ENCODE measurements around the gene YWHAH. TPM values are rescaled to one million over a fixed set of nuclear protein-coding genes. Genes with fewer than 3 reads are reported as not detected.

YWHAH gene
- total RNA-seq, 1 donor from 2014 or later, result 160 TPM

GRCh38 chr22:31909977-31910376 is 34.4 kb upstream of the YWHAH start:
- Histone ChIP-seq H2AFZ (ENCODE audit: low read depth, low read length) (no peak overlapping the region), H3K4me2 (ENCODE audit: low read length) (no peak overlapping the region), H3K79me2 (ENCODE audit: insufficient read depth, low read length) (no peaks in the 10 kb centered on the region), H4K20me1 (ENCODE audit: insufficient read depth, low read length) (no peaks in the 10 kb centered on the region), H3K9ac (ENCODE audit: low read length) (no peak overlapping the region), H3K27ac (ENCODE audit: low read depth, low read length) (no peak overlapping the region), H3K36me3 (ENCODE audit: insufficient read depth, low read length) (no peaks in the 10 kb centered on the region), H3K4me1 (ENCODE audit: insufficient read depth, low read length) (peaks cover 7% of the 10 kb centered on the region), H3K27me3 (ENCODE audit: insufficient read depth, low read length) (no peaks in the 10 kb centered on the region), H3K4me3 (ENCODE audit: insufficient read depth, low read depth, low read length) (no peak overlapping the region), H3K9me3 (ENCODE audit: insufficient read depth, low read depth, low read length) (no peaks in the 10 kb centered on the region)
- Mint-ChIP-seq H3K36me3 (ENCODE audit: low read depth, unreplicated experiment) (peaks cover 23% of the 10 kb centered on the region), H3K27ac (ENCODE audit: unreplicated experiment) (no peak overlapping the region), H3K4me3 (ENCODE audit: unreplicated experiment) (no peak overlapping the region), H3K27me3 (ENCODE audit: low read depth, unreplicated experiment) (peaks cover 2% of the 10 kb centered on the region), H3K4me1 (ENCODE audit: low read depth, unreplicated experiment) (peaks cover 4% of the 10 kb centered on the region), H3K9me3 (ENCODE audit: unreplicated experiment) (no peaks in the 10 kb centered on the region)
- no peak for TF ChIP-seq CTCF (IDR thresholded peaks at IDR 0.05; ENCODE audit: insufficient read depth, low read depth, low read length)
- TF ChIP-seq EZH2 (IDR thresholded peaks at IDR 0.05; ENCODE audit: insufficient read depth, low read length), result no peak
- FAIRE-seq (no peak), DNase-seq (ENCODE audit: low read depth) (no peak)

DNA sequence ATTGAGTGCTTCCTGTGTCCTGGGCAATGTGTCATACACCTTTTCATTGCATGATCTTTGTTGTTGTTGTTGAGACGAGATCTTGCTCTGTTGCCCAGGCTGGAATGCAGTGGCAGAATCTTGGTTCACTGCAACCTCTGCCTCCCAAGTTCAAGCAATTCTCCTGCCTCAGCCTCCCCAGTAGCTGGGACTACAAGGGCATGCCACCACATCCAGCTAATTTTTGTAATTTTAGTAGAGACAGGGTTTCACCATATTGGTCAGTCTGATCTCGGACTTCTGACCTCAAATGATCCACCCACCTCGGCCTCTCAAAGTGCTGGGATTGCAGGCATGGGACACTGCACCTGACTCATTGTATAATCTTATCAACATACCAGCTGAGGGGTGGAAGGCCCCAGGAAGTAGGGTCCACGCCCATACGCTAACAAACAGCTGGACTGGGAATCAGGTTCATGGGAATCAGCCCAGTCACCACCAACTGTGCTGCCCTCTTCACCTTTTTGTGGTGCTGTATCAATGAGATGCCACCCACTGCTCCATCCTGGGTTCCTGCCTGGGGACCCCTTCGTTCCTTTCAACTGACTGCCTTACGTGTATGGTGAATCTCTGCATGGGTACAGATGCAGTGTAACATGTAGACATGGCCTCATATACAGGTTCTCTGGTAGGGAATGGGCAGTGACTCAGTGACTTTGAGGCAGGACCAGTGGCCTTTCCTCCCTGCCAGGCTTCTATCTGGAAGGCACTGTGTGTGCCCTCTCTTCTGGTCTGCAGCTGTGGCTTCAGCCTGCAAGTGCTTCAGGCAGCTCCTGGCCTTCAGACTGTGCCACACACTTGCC is 32.5 kb upstream of the YWHAH start:
- no peaks in the 10 kb centered on the region for H3K9me3 Mint-ChIP-seq (ENCODE audit: unreplicated experiment)
- Histone ChIP-seq H3K9me3 (ENCODE audit: insufficient read depth, low read depth, low read length) (no peaks in the 10 kb centered on the region), H3K9ac (ENCODE audit: low read length) (no peak overlapping the region), H3K79me2 (ENCODE audit: insufficient read depth, low read length) (no peaks in the 10 kb centered on the region), H3K36me3 (ENCODE audit: insufficient read depth, low read length) (no peaks in the 10 kb centered on the region), H3K4me3 (ENCODE audit: insufficient read depth, low read depth, low read length) (no peak overlapping the region), H2AFZ (ENCODE audit: low read depth, low read length) (no peak overlapping the region), H3K4me2 (ENCODE audit: low read length) (no peak overlapping the region), H4K20me1 (ENCODE audit: insufficient read depth, low read length) (no peaks in the 10 kb centered on the region), H3K27me3 (ENCODE audit: insufficient read depth, low read length) (no peaks in the 10 kb centered on the region), H3K27ac (ENCODE audit: low read depth, low read length) (no peak overlapping the region), H3K4me1 (ENCODE audit: insufficient read depth, low read length) (peaks cover 7% of the 10 kb centered on the region)
- H3K36me3 Mint-ChIP-seq (ENCODE audit: low read depth, unreplicated experiment), result peaks cover 9% of the 10 kb centered on the region
- FAIRE-seq (no peak), DNase-seq (ENCODE audit: low read depth) (no peak)
- H3K27me3 Mint-ChIP-seq (ENCODE audit: low read depth, unreplicated experiment), result peaks cover 6% of the 10 kb centered on the region
- H3K27ac Mint-ChIP-seq (ENCODE audit: unreplicated experiment), result no peak overlapping the region
- TF ChIP-seq CTCF (IDR thresholded peaks at IDR 0.05; ENCODE audit: insufficient read depth, low read depth, low read length) (no peak), EZH2 (IDR thresholded peaks at IDR 0.05; ENCODE audit: insufficient read depth, low read length) (no peak)
- no peak overlapping the region for H3K4me3 Mint-ChIP-seq (ENCODE audit: unreplicated experiment)
- H3K4me1 Mint-ChIP-seq (ENCODE audit: low read depth, unreplicated experiment), result peaks cover 4% of the 10 kb centered on the region

- H3K27me3 Mint-ChIP-seq (ENCODE audit: low read depth, unreplicated experiment), result peaks cover 6% of the 10 kb centered on the region
Measured at GRCh38 chr22:31912407-31912743, 32.0 kb upstream of the YWHAH start.

More at GRCh38 chr22:31912407-31912743, 32.0 kb upstream of the YWHAH start:
- no peaks in the 10 kb centered on the region for H3K27me3 ChIP-seq (ENCODE audit: insufficient read depth, low read length)
- H3K79me2 ChIP-seq (ENCODE audit: insufficient read depth, low read length), result no peaks in the 10 kb centered on the region
- no peak overlapping the region for H3K4me3 ChIP-seq (ENCODE audit: insufficient read depth, low read depth, low read length)
- DNase-seq (ENCODE audit: low read depth), result no peak
- Mint-ChIP-seq H3K36me3 (ENCODE audit: low read depth, unreplicated experiment) (peaks cover 5% of the 10 kb centered on the region), H3K27ac (ENCODE audit: unreplicated experiment) (no peak overlapping the region), H3K4me1 (ENCODE audit: low read depth, unreplicated experiment) (peaks cover 4% of the 10 kb centered on the region), H3K4me3 (ENCODE audit: unreplicated experiment) (no peak overlapping the region), H3K9me3 (ENCODE audit: unreplicated experiment) (no peaks in the 10 kb centered on the region)
- H3K27ac ChIP-seq (ENCODE audit: low read depth, low read length), result no peak overlapping the region
- H3K36me3 ChIP-seq (ENCODE audit: insufficient read depth, low read length), result no peaks in the 10 kb centered on the region
- no peak overlapping the region for H3K4me2 ChIP-seq (ENCODE audit: low read length)
- TF ChIP-seq CTCF (IDR thresholded peaks at IDR 0.05; ENCODE audit: insufficient read depth, low read depth, low read length) (no peak), EZH2 (IDR thresholded peaks at IDR 0.05; ENCODE audit: insufficient read depth, low read length) (no peak)
- FAIRE-seq, result no peak
- no peak overlapping the region for H2AFZ ChIP-seq (ENCODE audit: low read depth, low read length)
- H4K20me1 ChIP-seq (ENCODE audit: insufficient read depth, low read length), result no peaks in the 10 kb centered on the region
- no peaks in the 10 kb centered on the region for H3K9me3 ChIP-seq (ENCODE audit: insufficient read depth, low read depth, low read length)
- H3K4me1 ChIP-seq (ENCODE audit: insufficient read depth, low read length), result peaks cover 7% of the 10 kb centered on the region
- no peak overlapping the region for H3K9ac ChIP-seq (ENCODE audit: low read length)

All from astrocyte (in vitro differentiated cells and primary cell).